ENCODE data around the gene SIM1.
"Not testable (repeated sequence)": the region's sequence is repeated elsewhere in the genome, so short reads cannot be mapped to it uniquely, and the experiment has no call there.

- TF ChIP-seq MAX (IDR thresholded peaks at IDR 0.05); CTCF (IDR thresholded peaks at IDR 0.05; ENCODE audit: low read depth, low read length, missing input control); GABPA (IDR thresholded peaks at IDR 0.05 in 1 of 2, conservative IDR thresholded peaks at IDR 0.05 in 1 of 2); REST (IDR thresholded peaks at IDR 0.05); TAF1 (conservative IDR thresholded peaks at IDR 0.05); EGR1 (IDR thresholded peaks at IDR 0.05; ENCODE audit: low read depth in 2 of 2): not testable (repeated sequence)
These were observed 109.7 kb downstream of the SIM1 start for GRCh38 chr6:100354736-100355641.

Data from liver (tissue), 3 donors.